ENCODE data around the gene LETMD1. TPM values are rescaled to one million over a fixed set of nuclear protein-coding genes. Genes with fewer than 3 reads are reported as not detected.

The LETMD1 gene
- total and polyA plus RNA-seq, 2 of the 13 experiments (the other 11 are each of a cell fraction or from before 2014, with no cell fraction given) = 43.3 to 87.7 TPM

GRCh38 chr12:51047655-51048540 is at the start of gene LETMD1 (continued):
- TF ChIP-seq ZNF687 (CRISPR knock-in tag; IDR thresholded peaks at IDR 0.05) = peak; percentile 98
- peak; percentile 74; the same call in 1 of the 2 replicates for TF ChIP-seq IRF2 (CRISPR knock-in tag; IDR thresholded peaks at IDR 0.05)
- TF ChIP-seq POLR2G (IDR thresholded peaks at IDR 0.05; ENCODE audit: low read depth, low read length) = peak; percentile 88
- peak; percentile 66; the same call in 1 of the 2 replicates for TF ChIP-seq ETS1 (CRISPR knock-in tag; IDR thresholded peaks at IDR 0.05)
- TF ChIP-seq ZBTB7B (CRISPR knock-in tag; IDR thresholded peaks at IDR 0.05) = peak; percentile 63; the same call in 1 of the 2 replicates
- peak; percentile 80; the same call in 1 of the 2 replicates for TF ChIP-seq ZSCAN12 (CRISPR knock-in tag; IDR thresholded peaks at IDR 0.05)
- TF ChIP-seq JUNB (CRISPR knock-in tag; IDR thresholded peaks at IDR 0.05; ENCODE audit: borderline replicate concordance) = no peak
- no peak; the same call in 1 of the 2 replicates for TF ChIP-seq FOSL2 (CRISPR knock-in tag; IDR thresholded peaks at IDR 0.05)
- no peak; the same call in none of the 2 replicates for TF ChIP-seq ZNF776 (CRISPR knock-in tag; IDR thresholded peaks at IDR 0.05)
- peak; percentile 83 for TF ChIP-seq KAT7 (CRISPR knock-in tag; IDR thresholded peaks at IDR 0.05; ENCODE audit: borderline replicate concordance)
- TF ChIP-seq BCLAF1 (IDR thresholded peaks at IDR 0.05) = no peak
- TF ChIP-seq DMAP1 (CRISPR knock-in tag; IDR thresholded peaks at IDR 0.05) = peak; percentile 75; the same call in 1 of the 2 replicates
- no peak for TF ChIP-seq MBNL3 (CRISPR knock-in tag; conservative IDR thresholded peaks at IDR 0.05)
- TF ChIP-seq ZNF674 (CRISPR knock-in tag; IDR thresholded peaks at IDR 0.05; ENCODE audit: low read depth) = no peak
- TF ChIP-seq ZFP91 (CRISPR knock-in tag; IDR thresholded peaks at IDR 0.05; ENCODE audit: borderline replicate concordance) = peak; percentile 98
- no peak for TF ChIP-seq ZNF569 (CRISPR knock-in tag; IDR thresholded peaks at IDR 0.05; ENCODE audit: borderline replicate concordance)
